ENCODE measurements around the gene PSME3IP1. TPM values are rescaled to one million over a fixed set of nuclear protein-coding genes. Genes with fewer than 3 reads are reported as not detected.
"Not testable (repeated sequence)": the region's sequence is repeated elsewhere in the genome, so short reads cannot be mapped to it uniquely, and the experiment has no call there.

PSME3IP1 gene
- total RNA-seq, 1 experiment from 2014 or later: 143 TPM

GRCh38 chr16:57190136-57190535 is 4.3 kb upstream of the PSME3IP1 start:
- Histone ChIP-seq H3K36me3 (ENCODE audit: control insufficient read depth, insufficient read depth, low read length) (no peaks in the 10 kb centered on the region), H3K4me1 (peaks cover 47% of the 10 kb centered on the region), H3K9me3 (no peaks in the 10 kb centered on the region), H3K27me3 (replicated peaks; ENCODE audit: control insufficient read depth, insufficient read depth, low read length) (no peaks in the 10 kb centered on the region), H3K4me3 (ENCODE audit: low read depth, low read length) (no peak overlapping the region)
- Mint-ChIP-seq H3K27ac (ENCODE audit: unreplicated experiment) (no peak overlapping the region), H3K4me3 (ENCODE audit: unreplicated experiment) (no peak overlapping the region), H3K36me3 (ENCODE audit: insufficient read depth, unreplicated experiment) (peaks cover 39% of the 10 kb centered on the region), H3K9me3 (ENCODE audit: unreplicated experiment) (no peaks in the 10 kb centered on the region), H3K27me3 (ENCODE audit: insufficient read depth, unreplicated experiment) (no peaks in the 10 kb centered on the region), H3K4me1 (ENCODE audit: low read depth, unreplicated experiment) (peaks cover 51% of the 10 kb centered on the region)
- intact Hi-C loops (cut with micrococcal nuclease; ENCODE audit: unreplicated experiment): no loop called here
- CTCF ChIA-PET: no interaction called here
- no peak for TF ChIP-seq CTCF (IDR thresholded peaks at IDR 0.05; ENCODE audit: insufficient read depth in 1 of 2, low read depth in 1 of 2, low read length in 1 of 2, severe bottlenecking in 1 of 2, unreplicated experiment in 1 of 2)
- DNase-seq: no peak
- POLR2A ChIA-PET: no interaction called here
- BruUV-seq (replicated peaks): no TSS peak

GRCh38 chr16:57189527-57189926 is 3.7 kb upstream of the PSME3IP1 start:
- H3K4me3 ChIP-seq (ENCODE audit: low read depth, low read length); H3K36me3 ChIP-seq (ENCODE audit: control insufficient read depth, insufficient read depth, low read length); DNase-seq; H3K27me3 ChIP-seq (replicated peaks; ENCODE audit: control insufficient read depth, insufficient read depth, low read length); H3K27me3 Mint-ChIP-seq (ENCODE audit: insufficient read depth, unreplicated experiment); H3K4me3 Mint-ChIP-seq (ENCODE audit: unreplicated experiment); H3K9me3 ChIP-seq; H3K9me3 Mint-ChIP-seq (ENCODE audit: unreplicated experiment); BruUV-seq (replicated peaks); CTCF ChIA-PET; H3K27ac Mint-ChIP-seq (ENCODE audit: unreplicated experiment); intact Hi-C loops (cut with micrococcal nuclease; ENCODE audit: unreplicated experiment); POLR2A ChIA-PET: not testable (repeated sequence)
- Mint-ChIP-seq H3K36me3 (ENCODE audit: insufficient read depth, unreplicated experiment) (peaks cover 34% of the 10 kb centered on the region), H3K4me1 (ENCODE audit: low read depth, unreplicated experiment) (peaks cover 49% of the 10 kb centered on the region)
- H3K4me1 ChIP-seq: peaks cover 43% of the 10 kb centered on the region

GRCh38 chr16:57188711-57189002 is 2.8 kb upstream of the PSME3IP1 start:
- Histone ChIP-seq H3K4me1 (peaks cover 37% of the 10 kb centered on the region), H3K4me3 (ENCODE audit: low read depth, low read length) (peak overlapping the region; percentile 18; the same call in 1 of the 2 replicates), H3K36me3 (ENCODE audit: control insufficient read depth, insufficient read depth, low read length) (no peaks in the 10 kb centered on the region), H3K27me3 (replicated peaks; ENCODE audit: control insufficient read depth, insufficient read depth, low read length) (no peaks in the 10 kb centered on the region), H3K9me3 (no peaks in the 10 kb centered on the region)
- Mint-ChIP-seq H3K4me3 (ENCODE audit: unreplicated experiment) (peak overlapping the region; percentile 99), H3K36me3 (ENCODE audit: insufficient read depth, unreplicated experiment) (peaks cover 34% of the 10 kb centered on the region), H3K4me1 (ENCODE audit: low read depth, unreplicated experiment) (peaks cover 49% of the 10 kb centered on the region), H3K27me3 (ENCODE audit: insufficient read depth, unreplicated experiment) (no peaks in the 10 kb centered on the region), H3K9me3 (ENCODE audit: unreplicated experiment) (no peaks in the 10 kb centered on the region), H3K27ac (ENCODE audit: unreplicated experiment) (peak overlapping the region; percentile 97)
- BruUV-seq (replicated peaks): no TSS peak
- intact Hi-C loops (cut with micrococcal nuclease; ENCODE audit: unreplicated experiment): no loop called here
- ChIA-PET POLR2A (no interaction called here), CTCF (no interaction called here)
- TF ChIP-seq CTCF (IDR thresholded peaks at IDR 0.05; ENCODE audit: insufficient read depth in 1 of 2, low read depth in 1 of 2, low read length in 1 of 2, severe bottlenecking in 1 of 2, unreplicated experiment in 1 of 2): no peak
- no peak for DNase-seq

- BruUV-seq (replicated peaks): not testable (repeated sequence)
- CTCF ChIA-PET: interaction anchor here (0.8 kb wide), 1 partner anchor 95 kb away, joined by 3 read pairs; the partner anchor contains the start of gene CPNE2
These were observed 2.3 kb upstream of the PSME3IP1 start for GRCh38 chr16:57187902-57188710.

More at GRCh38 chr16:57187902-57188710, 2.3 kb upstream of the PSME3IP1 start:
- H3K4me1 ChIP-seq: peaks cover 31% of the 10 kb centered on the region
- POLR2A ChIA-PET: interaction anchor here (0.6 kb wide), 1 partner anchor 606 kb away, joined by 3 read pairs; no protein-coding TSS in a partner anchor
- not testable (repeated sequence) for H3K9me3 Mint-ChIP-seq (ENCODE audit: unreplicated experiment); H3K9me3 ChIP-seq; H3K27me3 Mint-ChIP-seq (ENCODE audit: insufficient read depth, unreplicated experiment); DNase-seq; H3K27me3 ChIP-seq (replicated peaks; ENCODE audit: control insufficient read depth, insufficient read depth, low read length); H3K36me3 ChIP-seq (ENCODE audit: control insufficient read depth, insufficient read depth, low read length)
- peaks cover 34% of the 10 kb centered on the region for H3K36me3 Mint-ChIP-seq (ENCODE audit: insufficient read depth, unreplicated experiment)
- peaks cover 46% of the 10 kb centered on the region for H3K4me1 Mint-ChIP-seq (ENCODE audit: low read depth, unreplicated experiment)
- peak overlapping the region; percentile 97 for H3K27ac Mint-ChIP-seq (ENCODE audit: unreplicated experiment)
- peak overlapping the region; percentile 99 for H3K4me3 Mint-ChIP-seq (ENCODE audit: unreplicated experiment)
- peak overlapping the region; percentile 92 for H3K4me3 ChIP-seq (ENCODE audit: low read depth, low read length)
- intact Hi-C loops (cut with micrococcal nuclease; ENCODE audit: unreplicated experiment): loop anchor here (1.0 to 2.0 kb wide), 2 partner anchors 57 to 92 kb away; partner anchors contain the start of gene ARL2BP
